ENCODE results near the gene STAT4. TPM values are rescaled to one million over a fixed set of nuclear protein-coding genes. Genes with fewer than 3 reads are reported as not detected.
A peak's percentile ranks its signal among the peaks of the same experiment; 100 is the strongest.

Gene STAT4
- total RNA-seq: 1 to 10 TPM; 1.6 to 5.0 (median 2.7) TPM

DNA sequence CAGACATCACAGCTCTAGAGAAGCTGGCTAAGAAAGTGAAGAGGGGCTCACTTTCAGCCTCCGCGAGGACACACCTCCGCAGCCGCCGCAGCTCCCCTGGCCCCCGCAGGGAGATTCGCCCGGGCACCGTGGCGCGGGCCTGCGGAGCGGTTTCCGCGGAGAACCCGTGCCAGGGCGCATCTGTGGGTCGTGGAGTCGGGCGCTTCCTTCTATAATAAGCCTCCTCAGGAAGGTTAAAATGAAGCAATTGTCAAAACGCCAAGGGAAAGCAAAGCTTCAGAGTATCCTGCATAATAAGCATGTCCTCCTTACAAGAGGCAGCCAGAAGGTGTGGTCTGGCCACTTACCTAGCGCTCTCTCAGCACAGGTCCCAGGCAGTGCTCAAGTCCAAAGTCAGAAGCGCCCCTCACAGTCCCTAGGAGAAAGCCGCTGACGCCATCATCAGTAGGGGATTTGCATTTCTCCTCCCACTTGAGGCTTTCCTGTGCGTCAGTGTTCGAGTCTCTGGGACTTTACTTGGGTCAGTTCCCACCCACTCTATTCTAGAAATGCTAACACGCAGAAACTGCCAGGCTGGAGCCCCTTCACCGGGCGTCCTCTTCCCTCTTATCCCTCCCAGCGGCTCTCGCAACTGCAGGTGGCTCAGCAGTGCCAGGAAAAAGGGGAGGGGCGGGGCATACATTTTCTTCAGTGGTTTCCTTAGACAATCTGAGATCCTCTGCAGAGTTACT is at the start of gene STAT4:
Gene STAT4 (minus strand): TSS at position 395 of the 731 bp plus-strand sequence. CDS start 2,791 bp downstream, outside the sequence.
- H3K4me1 ChIP-seq (replicated peaks in 1 of 2): no peaks in the 10 kb centered on the region
- in situ Hi-C loops (cut with MboI; ENCODE audit: low pct_unique_long_range_greater_than_20kb in 2 of 9, low sequenced_read_pairs in 9 of 9, unreplicated experiment in 9 of 9): loop anchor here in 5 of 9 experiments (10.0 to 25.0 kb wide), 3 partner anchors 88 to 362 kb away; no protein-coding TSS in a partner anchor
- peak; percentile 69 to 96 (median 94) for ATAC-seq (replicated peaks in 6 of 8)
- H3K27ac ChIP-seq: no peak within 1 kb of the TSS
- peak within 1 kb of the TSS; percentile 31 to 44 (median 38) for H3K4me3 ChIP-seq
- 0 to 36% (median 21%) methylated on average over 2 to 9 of the region's 33 CpGs; no CpG with 5 or more reads in 1 of the 10 experiments for WGBS, 10 experiments

DNA sequence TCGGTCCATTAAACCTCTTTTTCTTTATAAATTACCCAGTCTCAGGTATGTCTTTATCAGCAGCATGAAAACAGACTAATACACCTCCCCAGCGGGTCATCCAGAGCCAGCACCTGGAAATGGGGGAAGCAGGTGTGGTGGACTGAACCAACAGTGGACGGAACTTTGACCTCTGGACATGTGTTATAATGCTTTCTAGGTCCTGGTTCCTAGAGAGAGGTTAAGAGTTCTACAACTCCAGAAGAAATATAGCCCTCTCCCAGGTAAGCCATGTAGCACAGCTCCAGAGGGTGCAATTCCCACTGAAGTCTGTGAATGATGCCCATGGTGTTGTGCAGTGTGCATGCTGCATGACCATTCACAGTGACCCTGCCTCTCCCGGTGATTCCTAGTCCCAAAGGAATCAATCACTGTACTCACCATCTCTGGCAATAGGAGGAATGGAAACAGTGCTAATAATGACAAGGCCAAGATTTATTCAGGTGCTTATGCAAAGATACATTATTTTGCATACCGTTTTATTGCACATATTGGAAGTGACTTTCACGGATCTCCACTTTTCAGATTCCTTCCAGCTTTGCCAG is 49.2 kb upstream of the STAT4 start:
- Histone ChIP-seq H3K4me3 (no peak overlapping the region), H3K4me1 (replicated peaks in 1 of 2) (no peaks in the 10 kb centered on the region), H3K27ac (no peak overlapping the region)
- in situ Hi-C loops (cut with MboI; ENCODE audit: low pct_unique_long_range_greater_than_20kb in 2 of 9, low sequenced_read_pairs in 9 of 9, unreplicated experiment in 9 of 9): loop anchor here in 2 of 9 experiments (25.0 kb wide), 1 partner anchor 312 kb away; no protein-coding TSS in a partner anchor
- 47 to 100% (median 82%) methylated on average over 1 to 6 of the region's 6 CpGs for WGBS, 10 experiments
- ATAC-seq (replicated peaks in 6 of 8): peak in 4 of 8 experiments; percentile 39 to 93 (median 64)

DNA sequence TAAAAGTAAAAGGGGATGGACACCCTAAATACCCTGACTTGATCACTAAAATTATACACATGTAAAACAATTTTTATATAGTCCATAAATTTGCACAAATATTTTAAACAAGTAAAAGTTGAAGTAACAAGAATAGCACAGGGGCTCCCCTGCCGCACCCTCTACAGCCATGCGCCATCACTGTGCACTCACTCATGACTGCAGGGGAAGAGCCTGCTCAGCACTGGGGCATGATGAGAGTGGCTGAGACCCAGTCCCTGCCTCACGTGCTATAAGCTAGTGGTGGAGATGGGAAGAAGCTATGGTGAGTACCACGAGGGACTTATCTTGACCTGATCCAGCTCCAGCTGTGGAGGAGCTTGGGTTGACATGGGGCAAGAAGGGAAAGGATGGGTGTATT is 47.5 kb upstream of the STAT4 start:
- H3K4me1 ChIP-seq (replicated peaks in 1 of 2): no peaks in the 10 kb centered on the region
- ATAC-seq (replicated peaks in 6 of 8): no peak
- no peak overlapping the region for H3K27ac ChIP-seq
- WGBS, 10 experiments: 49 to 100% (median 87%) methylated on average over 1 to 3 of the region's 4 CpGs; no CpG with 5 or more reads in 1 of the 10 experiments
- in situ Hi-C loops (cut with MboI; ENCODE audit: low pct_unique_long_range_greater_than_20kb in 2 of 9, low sequenced_read_pairs in 9 of 9, unreplicated experiment in 9 of 9): loop anchor here in 1 of 9 experiments (25.0 kb wide), 1 partner anchor 314 kb away; no protein-coding TSS in a partner anchor
- H3K4me3 ChIP-seq: no peak overlapping the region

- no peak for ATAC-seq (replicated peaks in 6 of 8)
These were observed 46.3 kb upstream of the STAT4 start for GRCh38 chr2:191197096-191197495.

DNA sequence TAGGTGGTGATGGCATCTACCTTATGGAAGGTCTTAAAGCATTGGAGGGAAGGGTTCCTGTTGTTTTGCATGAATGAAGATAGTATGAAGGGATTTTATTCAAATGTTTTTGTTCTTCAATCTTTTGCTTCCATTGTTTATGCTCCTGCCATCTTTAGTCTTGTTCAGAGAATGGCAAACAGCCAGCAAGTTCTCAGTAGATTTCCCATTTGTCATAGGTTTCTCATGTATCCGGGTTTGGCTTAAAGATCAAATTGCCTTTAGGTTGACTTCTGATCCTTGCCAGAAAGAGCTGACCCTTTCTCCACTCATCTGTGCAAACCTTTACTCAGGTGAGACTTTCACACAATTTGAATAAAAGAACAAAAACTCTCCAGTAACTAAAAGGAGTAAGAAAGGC is 44.2 kb upstream of the STAT4 start:
- in situ Hi-C loops (cut with MboI; ENCODE audit: low pct_unique_long_range_greater_than_20kb in 2 of 9, low sequenced_read_pairs in 9 of 9, unreplicated experiment in 9 of 9): loop anchor here in 1 of 9 experiments (25.0 kb wide), 1 partner anchor 317 kb away; no protein-coding TSS in a partner anchor
- Histone ChIP-seq H3K27ac (no peak overlapping the region), H3K4me1 (replicated peaks in 1 of 2) (no peaks in the 10 kb centered on the region), H3K4me3 (no peak overlapping the region)
- WGBS, 10 experiments: 14 to 100% (median 71%) methylated on average over 1 of the region's 1 CpG; no CpG with 5 or more reads in 3 of the 10 experiments
- ATAC-seq (replicated peaks in 6 of 8): no peak

More at GRCh38 chr2:191197096-191197495, 46.3 kb upstream of the STAT4 start:
- Histone ChIP-seq H3K4me3 (no peak overlapping the region), H3K27ac (no peak overlapping the region), H3K4me1 (replicated peaks in 1 of 2) (no peaks in the 10 kb centered on the region)
- in situ Hi-C loops (cut with MboI; ENCODE audit: low pct_unique_long_range_greater_than_20kb in 2 of 9, low sequenced_read_pairs in 9 of 9, unreplicated experiment in 9 of 9): loop anchor here in 1 of 9 experiments (25.0 kb wide), 1 partner anchor 315 kb away; no protein-coding TSS in a partner anchor
- WGBS, 10 experiments: 67 to 100% (median 98%) methylated on average over 1 to 3 of the region's 3 CpGs

GRCh38 chr2:191190861-191191552 is 40.2 kb upstream of the STAT4 start:
- H3K4me3 ChIP-seq: no peak overlapping the region
- no peak overlapping the region for H3K27ac ChIP-seq
- in situ Hi-C loops (cut with MboI; ENCODE audit: low pct_unique_long_range_greater_than_20kb in 2 of 9, low sequenced_read_pairs in 9 of 9, unreplicated experiment in 9 of 9): loop anchor here in 1 of 9 experiments (25.0 kb wide), 1 partner anchor 321 kb away; no protein-coding TSS in a partner anchor
- H3K4me1 ChIP-seq (replicated peaks in 1 of 2): no peaks in the 10 kb centered on the region
- no peak for ATAC-seq (replicated peaks in 6 of 8)
- 60 to 100% (median 86%) methylated on average over 1 to 5 of the region's 5 CpGs; no CpG with 5 or more reads in 2 of the 10 experiments for WGBS, 10 experiments

GRCh38 chr2:191190435-191190834 is 39.6 kb upstream of the STAT4 start:
- H3K4me3 ChIP-seq: no peak overlapping the region
- no peak overlapping the region for H3K27ac ChIP-seq
- H3K4me1 ChIP-seq (replicated peaks in 1 of 2): no peaks in the 10 kb centered on the region
- in situ Hi-C loops (cut with MboI; ENCODE audit: low pct_unique_long_range_greater_than_20kb in 2 of 9, low sequenced_read_pairs in 9 of 9, unreplicated experiment in 9 of 9): loop anchor here in 1 of 9 experiments (25.0 kb wide), 1 partner anchor 322 kb away; no protein-coding TSS in a partner anchor
- 87 to 100% (median 95%) methylated on average over 1 to 2 of the region's 2 CpGs; no CpG with 5 or more reads in 6 of the 10 experiments for WGBS, 10 experiments
- ATAC-seq (replicated peaks in 6 of 8): no peak

- no peaks in the 10 kb centered on the region for H3K4me1 ChIP-seq (replicated peaks in 1 of 2)
- H3K4me3 ChIP-seq: no peak overlapping the region
- in situ Hi-C loops (cut with MboI; ENCODE audit: low pct_unique_long_range_greater_than_20kb in 2 of 9, low sequenced_read_pairs in 9 of 9, unreplicated experiment in 9 of 9): loop anchor here in 1 of 9 experiments (25.0 kb wide), 1 partner anchor 323 kb away; no protein-coding TSS in a partner anchor
- no peak overlapping the region for H3K27ac ChIP-seq
- no peak for ATAC-seq (replicated peaks in 6 of 8)
- WGBS, 10 experiments: 80 to 100% (median 87%) methylated on average over 2 to 6 of the region's 8 CpGs; no CpG with 5 or more reads in 1 of the 10 experiments
These were observed 38.4 kb upstream of the STAT4 start for GRCh38 chr2:191189112-191189635.

- no peak overlapping the region for H3K4me3 ChIP-seq
- no peak for ATAC-seq (replicated peaks in 6 of 8)
- 24 to 89% (median 70%) methylated on average over 1 to 3 of the region's 3 CpGs; no CpG with 5 or more reads in 2 of the 10 experiments for WGBS, 10 experiments
- no peaks in the 10 kb centered on the region for H3K4me1 ChIP-seq (replicated peaks in 1 of 2)
- in situ Hi-C loops (cut with MboI; ENCODE audit: low pct_unique_long_range_greater_than_20kb in 2 of 9, low sequenced_read_pairs in 9 of 9, unreplicated experiment in 9 of 9): loop anchor here in 1 of 9 experiments (25.0 kb wide), 1 partner anchor 324 kb away; no protein-coding TSS in a partner anchor
- H3K27ac ChIP-seq: no peak overlapping the region
These were observed 37.8 kb upstream of the STAT4 start for GRCh38 chr2:191188550-191189093.

GRCh38 chr2:191187105-191187829 is 36.5 kb upstream of the STAT4 start:
- no peak overlapping the region for H3K27ac ChIP-seq
- no peak overlapping the region for H3K4me3 ChIP-seq
- in situ Hi-C loops (cut with MboI; ENCODE audit: low pct_unique_long_range_greater_than_20kb in 2 of 9, low sequenced_read_pairs in 9 of 9, unreplicated experiment in 9 of 9): loop anchor here in 1 of 9 experiments (25.0 kb wide), 1 partner anchor 325 kb away; no protein-coding TSS in a partner anchor
- 61 to 90% (median 84%) methylated on average over 2 to 9 of the region's 9 CpGs for WGBS, 10 experiments
- no peaks in the 10 kb centered on the region for H3K4me1 ChIP-seq (replicated peaks in 1 of 2)
- no peak for ATAC-seq (replicated peaks in 6 of 8)

GRCh38 chr2:191184457-191184856 is 33.7 kb upstream of the STAT4 start:
- Histone ChIP-seq H3K27ac (no peak overlapping the region), H3K4me1 (replicated peaks in 1 of 2) (no peaks in the 10 kb centered on the region), H3K4me3 (no peak overlapping the region)
- no peak for ATAC-seq (replicated peaks in 6 of 8)
- 0 to 95% (median 44%) methylated on average over 1 to 2 of the region's 2 CpGs; no CpG with 5 or more reads in 5 of the 10 experiments for WGBS, 10 experiments
- in situ Hi-C loops (cut with MboI; ENCODE audit: low pct_unique_long_range_greater_than_20kb in 2 of 9, low sequenced_read_pairs in 9 of 9, unreplicated experiment in 9 of 9): loop anchor here in 1 of 9 experiments (25.0 kb wide), 1 partner anchor 328 kb away; no protein-coding TSS in a partner anchor
